ENCODE results near the gene PPP1R3D.
"Not testable (repeated sequence)": the region's sequence is repeated elsewhere in the genome, so short reads cannot be mapped to it uniquely, and the experiment has no call there.

The PPP1R3D gene

DNA sequence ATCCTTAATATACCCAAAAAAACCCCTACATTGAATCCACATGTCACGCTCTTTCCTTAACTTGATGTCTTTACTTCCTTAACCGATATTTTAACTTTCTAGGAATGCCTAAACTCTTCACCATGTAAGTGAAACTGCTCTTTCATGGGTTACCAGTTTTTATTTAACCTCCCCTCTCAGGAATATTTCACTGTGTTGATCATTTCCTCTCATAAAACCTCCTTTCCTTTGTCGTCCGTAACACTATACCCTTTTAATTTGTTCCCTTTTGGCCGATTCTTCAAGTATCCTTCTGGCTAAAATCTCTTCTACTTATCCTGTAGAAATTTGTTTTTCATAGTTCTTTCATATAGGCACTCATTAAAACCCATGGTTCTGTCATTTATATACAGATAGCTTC lies 31.2 kb downstream of the PPP1R3D start:
- no peak for DNase-seq

DNA sequence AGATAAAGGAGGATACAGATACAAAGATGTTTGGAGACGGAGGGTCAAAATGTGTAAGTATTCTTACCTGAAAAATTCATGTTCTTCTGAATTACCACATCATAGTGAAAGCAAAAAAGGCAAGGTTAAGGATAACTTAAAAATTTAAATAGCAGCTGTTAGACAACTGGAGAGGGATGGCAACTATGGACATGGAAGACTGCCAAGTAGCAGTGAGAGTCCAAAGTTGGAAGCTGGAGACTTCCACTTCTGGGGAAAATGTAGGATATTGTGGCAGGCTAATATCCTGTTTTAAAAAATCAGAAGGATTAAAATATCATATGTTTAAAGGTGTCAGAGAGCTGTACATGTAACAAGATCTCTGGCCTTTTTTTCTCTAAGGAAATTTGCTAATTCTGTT lies 36.5 kb downstream of the PPP1R3D start:
- no peak for DNase-seq

DNA sequence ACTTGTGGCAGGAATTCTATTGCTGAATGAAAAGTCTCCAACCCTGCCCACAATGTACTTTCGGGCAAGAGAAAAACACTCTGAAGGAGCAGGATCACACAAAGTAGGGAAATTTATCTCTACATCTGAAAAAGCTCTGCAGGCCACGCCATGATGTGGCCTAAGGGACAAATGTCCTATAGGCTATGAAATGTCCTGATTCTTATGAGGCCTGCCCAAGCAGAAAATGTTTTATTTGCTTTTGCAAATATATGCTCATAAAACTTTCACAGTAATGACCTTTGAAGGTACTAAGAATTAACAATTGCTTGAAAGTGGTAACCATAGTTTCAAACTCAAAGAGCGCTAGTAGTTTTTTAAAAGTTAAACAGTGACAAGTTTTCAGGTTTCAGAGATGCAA lies 37.6 kb downstream of the PPP1R3D start:
- DNase-seq = no peak

DNA sequence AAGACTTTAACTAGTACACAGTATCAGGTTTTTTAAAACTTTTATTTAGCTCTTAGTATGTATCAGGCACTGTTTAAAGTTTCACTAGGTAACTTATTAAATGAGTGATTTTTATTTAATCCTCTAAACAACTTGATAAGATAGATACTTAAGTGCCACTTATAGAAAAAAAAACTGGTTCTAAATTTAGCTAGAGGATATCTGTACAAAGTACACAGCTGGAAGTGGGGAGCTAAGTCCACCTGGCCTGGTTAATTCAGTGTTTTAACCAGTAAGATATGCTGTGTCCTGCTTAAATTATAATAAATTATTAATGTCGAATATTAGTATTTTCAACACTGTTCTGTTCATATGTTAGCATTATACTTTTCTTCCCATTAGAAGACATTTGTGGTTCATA lies 44.2 kb downstream of the PPP1R3D start:
- DNase-seq = no peak

DNA sequence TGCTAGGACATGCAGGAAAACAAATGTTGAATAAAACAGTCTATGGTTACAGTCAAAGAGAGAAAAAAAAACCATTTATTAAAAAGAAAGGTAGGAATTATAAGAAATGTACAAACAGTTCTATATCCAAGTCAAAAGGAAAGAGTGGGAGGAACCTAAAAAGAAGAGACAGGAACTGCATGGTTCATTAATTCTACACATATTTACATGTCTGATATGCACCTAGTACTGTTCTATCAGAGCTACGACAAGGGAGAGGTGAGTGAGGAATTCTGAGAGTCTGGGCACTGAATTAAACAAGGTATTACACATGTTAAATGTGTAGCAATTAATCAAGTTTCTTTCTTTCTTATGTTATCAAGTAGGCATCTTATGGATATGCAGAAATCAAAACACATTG lies 48.5 kb downstream of the PPP1R3D start:
- DNase-seq = no peak

DNA sequence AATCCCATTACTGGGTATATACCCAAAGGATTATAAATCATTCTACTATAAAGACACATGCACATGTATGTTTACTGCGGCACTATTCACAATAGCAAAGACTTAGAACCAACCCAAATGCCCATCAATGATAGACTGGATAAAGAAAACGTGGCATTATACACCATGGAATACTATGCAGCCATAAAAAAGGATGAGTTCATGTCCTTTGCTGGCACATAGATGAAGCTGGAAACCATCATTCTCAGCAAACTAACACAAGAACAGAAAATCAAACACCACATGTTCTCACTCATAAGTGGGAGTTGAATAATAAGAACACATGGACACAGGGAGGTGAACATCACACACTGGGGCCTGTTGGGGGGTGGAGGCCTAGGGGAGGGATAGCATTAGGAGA lies 50.1 kb downstream of the PPP1R3D start:
- DNase-seq = not testable (repeated sequence)

DNA sequence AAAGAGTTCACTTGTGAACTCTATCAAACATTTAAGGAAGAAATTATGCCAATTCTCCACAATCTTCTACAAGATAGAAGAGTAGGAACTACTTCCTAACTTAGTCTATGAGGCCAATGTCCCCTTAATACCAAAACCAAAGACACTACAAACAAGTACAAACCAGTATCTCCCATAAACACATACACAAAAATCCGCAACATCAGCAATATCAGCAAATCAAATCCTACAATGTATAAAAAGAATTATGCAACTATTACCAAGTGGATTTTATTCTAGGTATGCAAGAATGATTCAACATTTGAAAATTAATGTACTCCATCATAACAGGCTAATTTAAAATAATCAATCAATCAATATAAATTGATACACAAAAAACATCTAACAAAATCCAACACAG lies 52.1 kb downstream of the PPP1R3D start:
- no peak for DNase-seq

All from NCI-H69 (cell line).